HG02884 (cell line): ENCODE data around the gene PARN.

Experiments
- ATAC-seq: cut with Tn5 transposase; IDR thresholded peaks from one replicate; pipeline ENCODE4 v1.9.1; 2021; ENCODE audit warnings: mild to moderate bottlenecking, moderate library complexity; ENCODE audit not compliant: unreplicated experiment

PARN gene

DNA sequence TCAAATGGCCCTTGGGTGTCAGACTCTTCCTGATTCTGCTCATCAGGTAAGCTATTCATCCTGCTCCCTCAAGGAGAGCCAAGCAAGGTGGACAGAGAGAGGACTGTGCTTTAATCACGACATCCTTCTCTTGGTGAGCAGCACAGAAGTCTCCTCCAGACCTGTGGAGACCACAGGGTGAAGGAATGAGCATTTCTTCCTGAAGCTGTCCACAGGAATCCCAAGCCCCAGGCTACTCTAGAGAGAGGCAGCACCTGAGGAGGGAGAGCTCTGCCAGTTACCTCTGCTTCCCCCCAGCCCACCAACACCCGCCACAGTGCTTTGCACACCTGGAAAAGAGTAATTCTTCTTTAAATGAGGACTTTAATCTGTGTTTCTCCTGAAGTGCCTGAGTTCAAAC, 100.0 kb downstream of the PARN start:
- ATAC-seq, result no peak

DNA sequence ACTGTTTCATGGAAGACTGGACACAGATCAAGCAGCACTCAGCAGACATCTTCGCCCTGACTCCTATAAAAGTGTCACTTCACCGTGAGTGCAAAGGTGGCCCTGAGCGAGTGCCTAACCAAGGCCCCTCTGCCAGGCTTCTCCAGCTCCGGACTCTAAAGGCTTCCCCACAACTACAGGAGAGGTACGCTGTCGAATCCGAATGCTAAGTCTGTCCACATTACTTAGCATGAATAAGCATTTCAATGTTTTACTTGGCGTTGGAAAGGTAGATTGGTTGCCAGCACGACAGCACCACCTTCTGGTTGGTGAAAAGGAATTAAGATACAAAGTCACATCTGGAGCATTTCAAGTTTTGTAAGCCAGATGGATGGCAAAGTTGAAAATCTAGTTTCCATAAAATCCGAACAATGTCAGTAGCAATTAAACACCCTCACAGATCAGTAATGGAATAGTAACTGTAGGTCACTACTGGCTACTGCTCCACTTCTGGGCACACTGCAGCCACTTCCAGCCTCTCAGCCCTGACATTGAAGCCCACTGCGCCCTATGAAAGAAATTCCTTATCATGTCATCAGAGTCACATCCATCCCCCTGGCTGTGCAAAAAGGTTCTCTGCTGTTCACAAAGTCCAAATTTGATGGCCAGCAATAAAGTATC, 100.9 kb downstream of the PARN start:
- ATAC-seq, result no peak

DNA sequence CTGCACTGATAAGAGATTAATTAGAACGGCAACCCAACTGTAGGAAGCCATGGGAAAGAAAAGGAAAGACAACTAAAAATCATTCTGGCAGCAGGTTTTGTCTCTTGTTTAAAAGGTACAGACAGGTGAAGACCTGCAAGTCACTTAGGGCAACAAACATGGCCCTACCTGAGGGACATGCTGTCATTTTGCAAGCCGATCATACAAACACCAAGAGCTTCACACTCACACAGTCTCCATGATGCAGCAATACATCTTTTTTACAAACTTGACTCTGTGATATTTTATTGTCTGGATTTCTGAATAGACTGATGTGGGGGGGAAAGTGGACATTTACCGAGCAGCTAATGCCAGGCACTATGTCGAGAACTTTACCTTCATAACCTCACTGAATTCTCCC, 101.8 kb downstream of the PARN start:
- ATAC-seq, result no peak

DNA sequence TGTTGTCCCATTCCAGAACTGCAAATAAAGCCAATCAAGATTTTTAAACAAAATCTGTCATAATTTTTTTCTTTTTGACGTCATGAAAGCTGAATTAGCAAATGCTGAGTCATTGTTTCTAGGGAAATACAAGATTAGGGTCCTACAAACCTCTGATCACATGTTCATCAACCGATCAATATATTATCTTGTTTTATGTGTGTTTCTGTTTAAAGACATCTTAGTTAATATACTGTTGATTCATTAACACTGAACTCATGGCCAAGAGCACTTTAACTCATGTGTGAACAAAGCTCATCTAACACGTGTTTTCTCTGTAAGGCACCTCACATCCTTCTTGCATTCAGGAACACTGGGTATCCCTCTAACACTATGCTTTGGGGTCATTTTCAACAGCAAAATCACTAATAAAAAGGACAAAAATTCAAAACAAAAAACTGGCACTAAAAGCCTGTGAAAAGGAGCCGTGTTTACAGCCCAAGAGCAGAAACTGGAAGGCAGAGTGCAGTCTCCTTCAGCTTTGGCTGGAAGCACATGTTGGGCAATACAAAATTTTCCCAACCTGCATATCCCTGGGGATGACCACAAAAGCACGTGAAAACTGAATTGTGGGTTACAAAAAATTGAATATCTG, 102.5 kb downstream of the PARN start:
- no peak for ATAC-seq

DNA sequence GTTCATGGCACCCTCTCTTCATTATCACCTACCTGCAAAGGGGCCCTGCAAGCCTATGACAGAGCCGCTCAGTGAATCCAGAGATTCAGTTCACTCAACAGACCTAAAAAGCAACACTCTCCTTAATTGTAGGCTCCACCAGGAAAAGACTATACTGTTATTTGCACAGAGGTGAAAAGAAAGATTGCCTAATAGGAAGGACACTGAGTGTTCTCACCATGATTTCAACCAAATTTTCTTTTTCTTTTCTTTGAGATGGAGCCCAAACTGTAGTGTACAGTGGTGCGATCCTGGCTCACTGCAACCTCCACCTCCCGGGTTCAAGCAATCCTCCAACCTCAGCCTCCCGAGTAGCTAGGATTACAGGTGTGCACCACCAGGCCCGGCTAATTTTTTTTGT, 104.5 kb downstream of the PARN start:
- no peak for ATAC-seq

DNA sequence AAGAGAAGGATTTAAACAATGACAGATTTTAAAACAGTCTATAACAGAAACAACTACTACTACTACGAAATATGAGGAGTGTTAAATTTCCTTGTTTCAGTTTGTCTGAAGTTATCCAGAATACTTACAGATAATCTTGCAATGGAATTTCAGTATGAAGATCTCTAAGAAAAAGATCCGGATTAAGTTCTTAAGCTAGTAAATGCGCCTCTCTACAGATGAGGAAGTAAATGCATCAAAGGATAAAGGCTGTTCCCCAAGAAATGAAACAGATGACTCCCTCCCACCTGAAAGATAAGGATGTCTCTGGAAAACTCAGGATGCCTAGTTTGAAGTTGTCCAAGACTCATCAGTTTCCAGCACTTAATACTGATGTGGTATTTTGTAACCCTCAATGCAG, 105.1 kb downstream of the PARN start:
- no peak for ATAC-seq

DNA sequence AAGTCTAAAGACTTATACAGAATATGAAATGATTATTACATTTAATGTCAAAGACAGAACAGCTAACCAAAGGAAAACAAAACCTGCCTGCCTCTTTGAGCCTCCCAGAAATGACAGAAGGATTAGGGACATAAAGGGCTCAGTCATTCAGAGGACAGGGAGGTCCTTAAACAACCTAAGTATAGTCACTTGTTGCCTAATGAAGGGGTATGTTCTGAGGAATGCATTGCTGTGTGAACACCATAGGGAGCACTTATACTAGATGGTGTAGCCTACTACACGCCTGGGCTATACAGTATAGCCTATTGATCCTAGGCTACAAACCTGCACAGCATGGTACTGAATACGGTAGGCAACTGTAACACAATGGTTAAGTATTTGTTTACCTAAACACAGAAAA, 106.4 kb downstream of the PARN start:
- ATAC-seq, result no peak

DNA sequence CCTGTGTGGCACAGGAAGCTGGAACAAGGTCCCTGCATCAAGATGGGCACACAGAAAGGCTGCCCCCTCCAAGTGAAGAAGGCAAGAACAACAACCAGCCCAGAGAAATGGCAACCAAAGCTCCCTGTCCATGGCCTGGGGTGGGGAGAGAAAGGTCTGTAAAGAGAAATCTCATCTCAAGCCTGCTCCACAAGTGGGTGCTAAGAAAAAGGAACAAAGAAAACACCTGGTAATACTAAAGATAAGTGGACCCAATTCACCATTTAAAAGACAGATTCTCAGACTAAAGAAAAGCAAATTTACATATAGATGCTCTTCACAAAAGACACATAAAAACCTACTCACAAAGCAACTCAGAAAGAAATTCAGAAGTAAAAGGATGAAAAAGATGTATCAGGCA, 107.4 kb downstream of the PARN start:
- ATAC-seq, result no peak

DNA sequence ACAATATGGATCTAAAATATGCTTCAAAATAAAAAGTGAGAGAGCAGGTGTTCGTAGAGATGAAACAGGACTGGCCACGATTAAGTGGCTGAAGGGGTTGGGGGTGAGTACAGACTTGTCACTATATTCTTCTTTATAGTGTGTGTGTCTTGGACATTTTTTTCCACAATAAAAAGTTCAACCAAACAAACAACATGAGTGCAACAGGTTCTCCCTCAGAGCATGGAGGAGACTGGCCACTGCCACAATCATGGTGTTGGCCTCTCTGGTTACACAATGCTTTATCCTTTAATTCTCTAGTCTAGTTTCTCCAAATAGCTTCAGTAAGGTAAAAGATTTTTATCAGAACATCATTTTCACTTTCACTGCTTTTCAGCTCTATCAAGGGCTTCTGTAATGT, 109.3 kb downstream of the PARN start:
- no peak for ATAC-seq

DNA sequence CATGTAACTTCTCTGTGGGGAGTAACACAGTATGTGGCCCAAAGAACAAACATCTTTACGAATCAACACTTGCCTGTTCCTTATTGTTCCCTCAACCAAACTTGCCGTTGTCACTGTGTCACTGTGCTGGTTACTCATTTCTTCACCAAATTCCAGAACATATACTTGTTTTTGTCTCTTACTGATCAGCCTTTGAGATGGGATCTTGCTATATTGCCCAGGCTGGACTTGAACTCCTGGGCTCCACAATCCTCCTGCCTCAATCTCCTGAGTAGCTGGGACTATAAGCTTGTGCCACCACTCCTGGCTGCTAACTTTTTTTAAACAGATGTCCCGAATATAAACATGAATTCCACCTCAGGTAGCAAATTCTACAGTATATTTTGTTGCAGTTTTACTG, 115.1 kb downstream of the PARN start:
- ATAC-seq, result no peak

DNA sequence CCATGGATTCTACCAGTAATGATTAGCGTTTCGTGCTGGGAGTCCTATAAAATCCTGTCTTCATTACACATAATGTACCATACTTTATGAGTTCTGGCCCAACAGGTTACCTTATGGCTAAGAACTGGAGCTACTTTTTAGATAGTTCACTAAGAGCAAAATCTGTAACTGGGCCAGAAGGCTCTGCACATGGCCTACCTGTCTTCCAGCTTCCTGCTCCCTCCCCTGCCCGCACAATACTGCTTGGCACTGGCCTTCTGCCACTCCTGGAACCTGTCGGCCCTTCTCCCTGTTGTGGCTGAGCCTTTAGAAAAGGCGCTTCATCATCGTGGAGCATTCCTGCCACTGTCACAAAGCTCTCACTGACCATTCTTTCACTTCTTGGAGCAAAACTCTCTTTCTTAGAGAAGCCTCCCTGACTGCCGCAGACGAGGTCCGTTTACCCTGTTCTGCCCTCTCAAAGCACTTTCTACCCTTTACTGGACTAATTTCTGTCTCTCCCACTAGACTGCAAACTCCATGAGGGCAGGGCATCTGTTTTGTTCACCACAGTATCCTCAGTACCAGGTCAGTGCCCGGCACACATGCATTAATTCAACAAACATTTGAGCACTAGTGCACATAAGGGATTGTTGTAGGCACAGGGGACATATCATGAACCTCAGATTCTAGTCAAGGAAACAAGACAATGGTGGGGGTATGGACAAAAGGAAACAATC, 116.5 kb downstream of the PARN start:
- no peak for ATAC-seq

DNA sequence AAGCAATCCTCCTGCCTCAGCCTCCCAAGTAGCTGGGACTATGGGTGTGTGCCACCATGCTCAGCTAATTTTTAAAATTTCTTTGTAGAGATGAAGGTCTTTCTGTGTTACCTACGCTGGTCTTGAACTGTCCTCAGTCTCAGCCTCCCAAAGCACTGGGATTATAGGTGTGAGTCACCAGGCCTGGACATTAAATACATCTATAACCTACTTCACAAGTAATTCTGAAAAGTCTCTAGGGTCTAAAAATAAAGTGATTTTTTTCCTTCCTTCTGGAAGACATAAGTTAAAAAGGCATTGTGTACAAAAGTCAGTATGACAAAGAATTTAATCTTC, 118.3 kb downstream of the PARN start:
- no peak for ATAC-seq

DNA sequence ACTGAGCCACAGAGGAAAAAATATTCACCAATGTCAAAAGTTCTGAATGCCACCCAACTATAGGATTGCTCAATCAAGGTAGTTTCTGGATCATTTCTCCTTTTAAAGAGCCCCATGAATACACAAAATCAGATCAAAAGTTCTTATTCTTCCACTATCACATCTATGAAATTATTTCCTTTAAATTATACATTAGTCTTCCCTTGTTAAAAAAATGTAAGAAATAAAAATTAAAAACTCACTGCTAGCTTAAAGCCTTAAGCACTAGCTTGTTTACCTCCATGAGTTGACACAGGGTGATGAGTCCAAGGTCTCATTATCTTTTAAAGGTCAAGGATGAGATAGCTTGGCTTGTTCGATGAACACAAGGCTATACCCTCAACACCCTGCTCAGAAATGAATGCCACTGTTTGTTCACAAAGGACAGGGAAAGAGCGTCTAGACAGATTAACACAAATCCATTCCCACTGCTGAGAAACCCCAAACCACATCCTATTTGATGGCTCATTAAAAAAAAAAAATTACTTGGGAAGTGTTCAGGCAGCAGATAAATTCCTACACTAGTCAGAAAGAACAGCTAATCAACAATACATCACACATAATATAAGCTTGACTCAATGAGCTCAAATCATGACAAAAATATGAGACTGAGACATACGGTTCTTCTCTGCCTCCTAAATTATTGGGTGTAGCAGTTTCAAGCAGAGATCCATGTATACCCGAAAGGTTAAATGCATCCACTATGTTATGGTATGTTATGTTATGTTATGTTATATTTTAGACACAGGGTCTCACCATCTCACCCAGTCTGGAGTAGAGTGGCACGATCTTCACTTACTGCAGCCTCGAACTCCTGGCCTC, 118.9 kb downstream of the PARN start:
- no peak for ATAC-seq

DNA sequence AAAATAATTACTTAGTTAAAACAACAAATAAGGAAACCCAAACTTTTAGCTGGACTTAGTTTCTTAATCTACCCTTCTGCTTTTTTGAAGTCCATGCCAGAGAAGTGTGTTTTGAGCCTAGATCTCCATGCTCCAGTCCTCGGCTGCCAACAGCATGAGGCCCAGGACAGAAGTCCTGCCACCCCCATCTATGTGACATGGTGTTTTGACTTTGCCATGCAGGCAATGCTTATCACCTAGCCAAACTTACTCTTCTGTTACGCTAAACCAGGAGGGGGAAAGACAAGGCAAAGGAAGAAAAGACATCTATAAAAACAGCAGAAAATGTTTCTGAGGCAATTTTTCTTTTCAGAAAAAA, 119.5 kb downstream of the PARN start:
- no peak for ATAC-seq

DNA sequence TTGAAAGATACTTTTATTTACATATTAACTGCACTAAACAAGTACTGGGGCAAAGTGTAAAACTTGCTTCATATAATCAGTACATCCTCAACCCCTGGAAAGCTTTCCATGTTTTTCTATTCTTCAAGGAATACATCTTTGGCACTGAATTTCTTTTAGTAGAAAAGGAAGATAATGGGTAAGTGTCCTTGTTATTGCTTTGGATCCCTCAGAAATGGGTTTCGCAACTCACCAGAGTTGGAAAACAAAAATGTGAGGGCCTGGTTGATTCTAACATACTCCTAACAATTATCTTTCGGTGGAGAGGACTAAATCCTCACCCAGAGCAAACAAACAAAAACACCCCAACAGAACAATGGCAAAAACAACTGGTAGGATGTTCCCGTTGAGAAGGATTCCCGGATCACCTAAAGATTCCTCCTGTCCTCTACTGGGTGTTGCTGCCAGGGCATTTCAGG, 120.4 kb downstream of the PARN start:
- no peak for ATAC-seq

DNA sequence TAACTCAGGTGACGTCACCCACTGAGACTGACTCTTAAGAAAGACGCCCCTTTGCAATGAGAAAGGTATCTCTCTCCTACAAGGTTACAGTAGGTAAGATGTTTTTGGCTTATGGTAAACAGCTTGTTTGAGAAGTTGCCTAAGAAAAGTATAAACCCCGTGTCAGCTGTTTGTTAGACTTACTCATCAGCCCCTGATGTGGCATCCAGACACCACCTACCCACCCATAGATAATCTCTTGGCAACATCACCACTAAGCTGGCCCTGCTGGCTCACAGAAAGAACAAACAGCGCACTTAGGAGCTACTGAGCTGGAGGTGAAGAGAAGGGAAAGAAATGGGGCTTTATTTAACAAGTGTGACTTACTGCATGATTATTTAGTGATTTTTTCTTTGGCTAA, 121.0 kb downstream of the PARN start:
- ATAC-seq, result no peak

DNA sequence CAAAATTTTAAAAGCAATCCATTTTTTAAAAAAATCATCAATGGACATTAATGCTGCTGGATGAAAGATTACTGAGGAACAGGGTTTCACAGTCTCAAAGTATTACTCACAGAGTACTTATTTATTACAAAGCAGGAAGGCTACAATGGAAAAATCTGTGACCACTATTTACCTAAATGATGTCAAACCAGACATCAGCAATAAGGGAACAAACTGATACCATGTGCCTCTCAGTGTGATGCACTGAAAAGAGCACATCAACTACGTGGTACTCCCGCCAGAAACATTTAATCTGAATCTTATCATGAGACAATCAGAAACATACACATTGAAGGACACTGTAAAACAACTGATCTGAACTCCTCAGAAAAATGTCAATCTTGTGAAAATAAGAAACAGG, 124.2 kb downstream of the PARN start:
- ATAC-seq, result no peak

DNA sequence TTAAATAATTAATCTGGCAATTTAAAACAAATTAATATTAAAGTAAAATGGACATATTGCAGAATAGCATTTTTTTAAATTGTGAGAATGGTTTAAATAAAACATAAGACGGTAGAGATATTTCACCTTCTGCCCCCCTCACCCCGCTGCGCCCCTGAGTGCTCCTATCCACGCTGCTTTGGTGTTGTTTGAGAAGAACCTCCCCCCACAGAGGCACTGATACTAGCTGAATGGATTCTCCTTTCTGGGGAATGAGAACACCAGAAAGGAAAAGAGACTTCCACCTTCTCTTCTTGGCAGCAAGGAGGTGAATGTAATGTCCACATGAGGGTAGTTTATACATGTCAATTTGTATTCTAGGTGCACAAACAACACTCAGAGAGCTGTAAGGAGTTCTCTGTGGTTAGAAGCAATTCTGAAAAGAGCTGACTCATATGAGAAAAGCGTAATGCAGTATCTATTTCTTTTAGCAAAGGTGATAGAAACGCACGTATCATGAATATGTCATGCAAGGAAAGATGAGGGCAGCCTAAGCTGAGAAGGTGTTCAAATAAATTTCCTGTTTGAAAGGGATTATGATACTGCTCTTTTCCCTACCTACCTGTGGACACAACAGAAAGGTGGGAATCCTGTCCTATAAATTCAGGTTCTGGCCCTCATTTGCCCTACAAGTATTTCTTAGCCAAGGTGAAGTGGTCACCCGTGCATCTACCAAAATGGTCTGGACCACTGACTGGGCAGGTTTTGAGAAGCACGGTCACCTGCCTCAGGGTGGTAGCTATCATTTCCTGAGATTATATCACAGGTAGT, 126.9 kb downstream of the PARN start:
- peak; percentile 65 for ATAC-seq

DNA sequence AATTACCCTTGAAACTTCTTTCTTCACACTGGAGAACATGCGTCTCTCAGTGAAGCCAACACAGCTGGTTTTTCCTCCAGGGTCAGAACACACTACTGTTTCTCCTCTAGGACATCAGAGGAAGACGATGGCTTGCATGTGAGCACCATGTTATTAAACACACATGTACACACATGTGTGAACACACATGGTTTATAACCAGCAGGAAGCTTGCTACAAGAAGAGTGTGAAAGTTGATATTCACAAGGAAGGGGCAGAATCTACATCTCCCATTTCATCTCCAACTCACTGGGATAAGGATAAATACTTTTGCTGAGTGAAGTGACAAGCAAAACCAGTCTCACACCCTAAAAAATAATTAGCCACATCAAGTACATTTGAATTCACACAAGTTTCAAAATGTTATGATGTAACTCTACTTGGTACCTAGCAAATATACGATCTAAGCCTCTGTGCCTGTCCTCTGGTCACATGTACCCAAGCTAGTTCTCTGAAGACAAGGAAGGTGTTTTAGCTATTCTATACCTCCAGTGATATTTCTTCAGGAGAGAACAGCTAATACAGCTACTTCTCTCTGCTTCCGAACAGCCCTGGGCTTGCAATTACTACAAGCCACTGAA, 127.7 kb downstream of the PARN start:
- ATAC-seq, result no peak
